Measurements from ENCODE around the gene PRELID1. TPM values are rescaled to one million over a fixed set of nuclear protein-coding genes. Genes with fewer than 3 reads are reported as not detected.

Gene PRELID1
- total RNA-seq, 2 donors from 2014 or later = 157 to 165 TPM

- no peak for DNase-seq
- Mint-ChIP-seq H3K4me3 (no peak overlapping the region), H3K4me1 (peaks cover 64% of the 10 kb centered on the region), H3K9me3 (no peaks in the 10 kb centered on the region), H3K36me3 (ENCODE audit: low read depth) (peaks cover 37% of the 10 kb centered on the region), H3K27ac (peak overlapping the region; percentile 86), H3K27me3 (ENCODE audit: insufficient read depth) (no peaks in the 10 kb centered on the region)
- Histone ChIP-seq H3K9me3 (ENCODE audit: control insufficient read depth, low read length) (no peaks in the 10 kb centered on the region), H3K4me3 (ENCODE audit: low read length) (no peak overlapping the region), H3K4me1 (ENCODE audit: control insufficient read depth, insufficient read depth, low read length) (peaks cover 18% of the 10 kb centered on the region), H3K27ac (ENCODE audit: low read depth, low read length) (no peak overlapping the region), H3K27me3 (ENCODE audit: control insufficient read depth, insufficient read depth, low read length, poor library complexity, severe bottlenecking) (no peaks in the 10 kb centered on the region), H3K36me3 (ENCODE audit: control insufficient read depth, insufficient read depth, low read length) (peaks cover 61% of the 10 kb centered on the region), H3K9ac (ENCODE audit: extremely low read depth, low read length, poor library complexity, severe bottlenecking) (no peak overlapping the region)
- 94 to 96% methylated on average over 5 to 7 of the region's 9 CpGs for WGBS, 2 experiments (ENCODE audit: insufficient coverage in 1 of 2, insufficient read length in 1 of 2)
- no peak for TF ChIP-seq CTCF (conservative IDR thresholded peaks at IDR 0.05)
Measured at GRCh38 chr5:177299697-177300096, 3.9 kb upstream of the PRELID1 start.

GRCh38 chr5:177300236-177300880 is 3.2 kb upstream of the PRELID1 start:
- no peaks in the 10 kb centered on the region for H3K27me3 ChIP-seq (ENCODE audit: control insufficient read depth, insufficient read depth, low read length, poor library complexity, severe bottlenecking)
- H3K4me1 ChIP-seq (ENCODE audit: control insufficient read depth, insufficient read depth, low read length) = peaks cover 20% of the 10 kb centered on the region
- Mint-ChIP-seq H3K4me1 (peaks cover 67% of the 10 kb centered on the region), H3K36me3 (ENCODE audit: low read depth) (peaks cover 37% of the 10 kb centered on the region), H3K9me3 (no peaks in the 10 kb centered on the region), H3K27ac (peak overlapping the region; percentile 86), H3K4me3 (no peak overlapping the region), H3K27me3 (ENCODE audit: insufficient read depth) (no peaks in the 10 kb centered on the region)
- H3K36me3 ChIP-seq (ENCODE audit: control insufficient read depth, insufficient read depth, low read length) = peaks cover 60% of the 10 kb centered on the region
- peak; percentile 44 for TF ChIP-seq CTCF (conservative IDR thresholded peaks at IDR 0.05)
- peak; percentile 77 for DNase-seq
- no peak overlapping the region for H3K4me3 ChIP-seq (ENCODE audit: low read length)
- H3K9me3 ChIP-seq (ENCODE audit: control insufficient read depth, low read length) = no peaks in the 10 kb centered on the region
- 83% methylated on average over 4 of the region's 4 CpGs; no CpG with 5 or more reads in 1 of the 2 experiments for WGBS, 2 experiments (ENCODE audit: insufficient coverage in 1 of 2, insufficient read length in 1 of 2)
- H3K9ac ChIP-seq (ENCODE audit: extremely low read depth, low read length, poor library complexity, severe bottlenecking) = no peak overlapping the region
- no peak overlapping the region for H3K27ac ChIP-seq (ENCODE audit: low read depth, low read length)

- 92 to 100% methylated on average over 1 to 2 of the region's 2 CpGs for WGBS, 2 experiments (ENCODE audit: insufficient coverage in 1 of 2, insufficient read length in 1 of 2)
- Mint-ChIP-seq H3K9me3 (no peaks in the 10 kb centered on the region), H3K36me3 (ENCODE audit: low read depth) (peaks cover 37% of the 10 kb centered on the region), H3K4me1 (peaks cover 61% of the 10 kb centered on the region), H3K4me3 (no peak overlapping the region), H3K27ac (peak overlapping the region; percentile 86), H3K27me3 (ENCODE audit: insufficient read depth) (no peaks in the 10 kb centered on the region)
- peaks cover 20% of the 10 kb centered on the region for H3K4me1 ChIP-seq (ENCODE audit: control insufficient read depth, insufficient read depth, low read length)
- no peaks in the 10 kb centered on the region for H3K27me3 ChIP-seq (ENCODE audit: control insufficient read depth, insufficient read depth, low read length, poor library complexity, severe bottlenecking)
- H3K9me3 ChIP-seq (ENCODE audit: control insufficient read depth, low read length) = no peaks in the 10 kb centered on the region
- no peak overlapping the region for H3K4me3 ChIP-seq (ENCODE audit: low read length)
- TF ChIP-seq CTCF (conservative IDR thresholded peaks at IDR 0.05) = no peak
- H3K27ac ChIP-seq (ENCODE audit: low read depth, low read length) = no peak overlapping the region
- H3K9ac ChIP-seq (ENCODE audit: extremely low read depth, low read length, poor library complexity, severe bottlenecking) = no peak overlapping the region
- H3K36me3 ChIP-seq (ENCODE audit: control insufficient read depth, insufficient read depth, low read length) = peaks cover 60% of the 10 kb centered on the region
- no peak for DNase-seq
Measured at GRCh38 chr5:177300951-177301350, 2.6 kb upstream of the PRELID1 start.
